Transverse colon (tissue), 4 donors: ENCODE measurements around the gene ACAP3. TPM values are rescaled to one million over a fixed set of nuclear protein-coding genes. Genes with fewer than 3 reads are reported as not detected.
A peak's percentile ranks its signal among the peaks of the same experiment; 100 is the strongest.

Experiments
- DNase-seq: peaks from one replicate; pipeline ENCODE4 v3.0.0-alpha.2; 2019
- H3K27ac ChIP-seq, 4 donors: fragments of 200-600 bp; sonication (generic); 2 replicates each; pipeline ENCODE4 v1.5.1; 2016 to 2018; ENCODE audit warnings: inconsistent platforms in 4 of 4
- H3K27me3 ChIP-seq: fragments of 200-600 bp; sonication (generic); 2 replicates; pipeline ENCODE4 v1.5.1; 2017; ENCODE audit warnings: inconsistent platforms
- H3K36me3 ChIP-seq, 4 donors: fragments of 200-600 bp; sonication (generic); 2 replicates each; pipeline ENCODE4 v1.5.1; 2017 to 2019; ENCODE audit warnings: inconsistent platforms in 4 of 4
- H3K4me1 ChIP-seq, 4 donors: fragments of 200-600 bp; sonication (generic); 2 replicates each; pipeline ENCODE4 v1.5.1; 2017 to 2020; ENCODE audit warnings: inconsistent platforms in 4 of 4
- H3K4me3 ChIP-seq, 4 donors: fragments of 200-600 bp; sonication (generic); 1 replicate in 1 of 4; 2 replicates in 3 of 4; pipeline versions ENCODE4 v1.5.1 to v1.6.1; 2017 to 2019; ENCODE audit warnings: inconsistent platforms in 4 of 4
- H3K9me3 ChIP-seq, 2 donors: fragments of 200-600 bp; sonication (generic); 2 replicates each; pipeline ENCODE4 v1.5.1; 2017 to 2019; ENCODE audit warnings: inconsistent platforms in 2 of 2
- CTCF ChIP-seq, 5 experiments: fragments of 200-600 bp in 3 of 5; fragments of 450-650 bp in 2 of 5; sonication (generic) in 3 of 5; IDR thresholded peaks; 1 replicate in 2 of 5; 2 replicates in 3 of 5; pipeline ENCODE4 v1.5.1; 2016 to 2017; ENCODE audit warnings: antibody characterized with exemption in 5 of 5, inconsistent platforms in 3 of 5, mild to moderate bottlenecking in 2 of 5, moderate library complexity in 1 of 5
- EP300 ChIP-seq: sonication (generic); formaldehyde crosslinking; IDR thresholded peaks from one replicate; pipeline ENCODE4 v1.6.1; 2017; ENCODE audit warnings: antibody characterized with exemption, low read depth
- POLR2A ChIP-seq: fragments of 450-650 bp; IDR thresholded peaks from one replicate; pipeline ENCODE4 v1.6.1; 2016; ENCODE audit warnings: antibody characterized with exemption, mild to moderate bottlenecking, moderate library complexity
- POLR2AphosphoS5 ChIP-seq, 3 donors: sonication (generic); formaldehyde crosslinking; IDR thresholded peaks; one replicate each; pipeline ENCODE4 v1.6.1; 2016; ENCODE audit warnings: antibody characterized with exemption in 3 of 3
- WGBS, 2 donors: methylation state at CpG; one replicate each; pipeline ENCODE4 v1.1.5; 2018; ENCODE audit warnings: low coverage in 1 of 2; 5-methylcytosine and 5-hydroxymethylcytosine counted together
- in situ Hi-C, 4 donors: fragments of 200-750 bp; cut with MboI; loops; one replicate each; pipeline versions ENCODE4 v1.15.0 to v1.15.1; 2017; ENCODE audit warnings: low sequenced_read_pairs in 3 of 4, low pct_ligation_motif_present in 1 of 4, low pct_unique_long_range_greater_than_20kb in 1 of 4
- intact Hi-C: fragments of 100-400 bp; cut with DNase I; formaldehyde crosslinking; loops from one replicate; pipeline ENCODE4 v1.15.1; 2023; ENCODE audit warnings: low total_unique reads
- total RNA-seq, 4 donors: library from RNA; depleted of rRNA; stranded (reverse); fragments of >200 nt; gene quantifications; one replicate each; pipeline ENCODE4 v1.1.0, GENCODE V29; 2016

The ACAP3 gene
- total RNA-seq, 4 donors from 2014 or later: 52.4 to 190 (median 99.5) TPM

GRCh38 chr1:1335283-1335682 lies 27.6 kb upstream of the ACAP3 start:
- Histone ChIP-seq H3K36me3 (peaks cover 0 to 3% (median 0%) of the 10 kb centered on the region in 4 donors), H3K27me3 (peaks cover 12% of the 10 kb centered on the region), H3K27ac (no peak overlapping the region), H3K4me1 (peaks cover 3 to 18% (median 13%) of the 10 kb centered on the region in 4 donors), H3K4me3 (no peak overlapping the region), H3K9me3 (no peaks in the 10 kb centered on the region)
- TF ChIP-seq POLR2AphosphoS5 (IDR thresholded peaks at IDR 0.05) (no peak), POLR2A (no peak), EP300 (no peak), CTCF (IDR thresholded peaks at IDR 0.05) (no peak)
- in situ Hi-C loops (no loop called here), intact Hi-C loops (no loop called here)
- 86% methylated on average over 16 of the region's 16 CpGs; no CpG with 5 or more reads in 1 of the 2 donors for WGBS, 2 donors
- DNase-seq: no peak

- TF ChIP-seq CTCF (IDR thresholded peaks at IDR 0.05) (no peak), EP300 (no peak), POLR2AphosphoS5 (IDR thresholded peaks at IDR 0.05) (no peak), POLR2A (no peak)
- WGBS, 2 donors: 85% methylated on average over 11 of the region's 11 CpGs; no CpG with 5 or more reads in 1 of the 2 donors
- Histone ChIP-seq H3K27ac (no peak overlapping the region), H3K4me3 (no peak overlapping the region), H3K4me1 (peaks cover 3 to 18% (median 13%) of the 10 kb centered on the region in 4 donors), H3K9me3 (no peaks in the 10 kb centered on the region), H3K27me3 (peaks cover 12% of the 10 kb centered on the region), H3K36me3 (peaks cover 0 to 3% (median 0%) of the 10 kb centered on the region in 4 donors)
- intact Hi-C loops: no loop called here
- no peak for DNase-seq
- in situ Hi-C loops: no loop called here
These were observed 27.1 kb upstream of the ACAP3 start for GRCh38 chr1:1334835-1335234.

GRCh38 chr1:1333551-1334241 lies 26.0 kb upstream of the ACAP3 start:
- Histone ChIP-seq H3K27me3 (peaks cover 12% of the 10 kb centered on the region), H3K36me3 (no peaks in the 10 kb centered on the region), H3K27ac (no peak overlapping the region), H3K9me3 (no peaks in the 10 kb centered on the region), H3K4me1 (peaks cover 3 to 18% (median 13%) of the 10 kb centered on the region in 4 donors), H3K4me3 (no peak overlapping the region)
- no peak for DNase-seq
- in situ Hi-C loops (no loop called here), intact Hi-C loops (no loop called here)
- 70% methylated on average over 30 of the region's 36 CpGs; no CpG with 5 or more reads in 1 of the 2 donors for WGBS, 2 donors
- TF ChIP-seq POLR2AphosphoS5 (IDR thresholded peaks at IDR 0.05) (no peak), CTCF (IDR thresholded peaks at IDR 0.05) (no peak), POLR2A (no peak), EP300 (no peak)

GRCh38 chr1:1332774-1333480 lies 25.2 kb upstream of the ACAP3 start:
- Histone ChIP-seq H3K36me3 (peaks cover 0 to under 1% (median 0%) of the 10 kb centered on the region in 4 donors), H3K4me3 (no peak overlapping the region), H3K27me3 (peaks cover 12% of the 10 kb centered on the region), H3K27ac (no peak overlapping the region), H3K4me1 (peaks cover 3 to 18% (median 13%) of the 10 kb centered on the region in 4 donors), H3K9me3 (no peaks in the 10 kb centered on the region)
- in situ Hi-C loops: no loop called here
- intact Hi-C loops: no loop called here
- DNase-seq: peak; percentile 70
- WGBS, 2 donors: 41% methylated on average over 44 of the region's 48 CpGs; no CpG with 5 or more reads in 1 of the 2 donors
- TF ChIP-seq POLR2AphosphoS5 (IDR thresholded peaks at IDR 0.05): peak in 2 of 3 donors; percentile 6 to 24
- TF ChIP-seq CTCF (IDR thresholded peaks at IDR 0.05): no peak
- TF ChIP-seq EP300: no peak
